HCT116 (cell line): ENCODE data around the gene CCDC61. TPM values are rescaled to one million over a fixed set of nuclear protein-coding genes. Genes with fewer than 3 reads are reported as not detected.

Experiments
- ATAC-seq: fragments of 200-7000 bp; cut with Tn5 transposase; 2 replicates; pipeline ENCODE4 v1.9.1; 2020; ENCODE audit warnings: mild to moderate bottlenecking, moderate library complexity
- BruUV-seq: library from RNA; stranded (reverse); fragments of 400-500 nt; replicated peaks from 2 replicates; lab custom pipeline; 2021; lab: Mats Ljungman, UMichigan
- CTCF ChIA-PET: fragments of 300-600 bp; sonication (Branson Sonifier 250); formaldehyde crosslinking; loops from one replicate; lab custom pipeline; 2021; ENCODE audit warnings: antibody characterized with exemption; lab: Charles Lee
- POLR2A ChIA-PET: fragments of 300-600, 350-600 bp; sonication (Branson Sonifier 250); formaldehyde crosslinking; loops from one replicate; lab custom pipeline; 2021; ENCODE audit warnings: antibody characterized with exemption; lab: Charles Lee
- RAD21 ChIA-PET, 2 experiments: fragments of 300-600 bp; sonication (Branson Sonifier 250); formaldehyde crosslinking; loops; one replicate each; lab custom pipeline; 2023; ENCODE audit warnings: low total read pairs in 2 of 2; ENCODE audit not compliant: uncharacterized antibody in 2 of 2, unreplicated experiment in 2 of 2, low non-redundant PET in 1 of 2; lab: Charles Lee
- DNase-seq: peaks from one replicate; pipeline ENCODE4 v3.0.0-alpha.2; 2010; ENCODE audit warnings: low read depth, low spot score
- H2AFZ ChIP-seq: fragments of 200-600 bp; shearing (Covaris generic), sonication (generic); 2 replicates; pipeline ENCODE4 v1.6.1; 2017; ENCODE audit warnings: low read depth, mixed run types, mixed read lengths, antibody characterized with exemption, low read length; ENCODE audit not compliant: poor library complexity, severe bottlenecking
- H3K27ac ChIP-seq: 2 replicates; pipeline ENCODE4 v1.5.1; 2012; ENCODE audit warnings: low read depth, low read length
- H3K27me3 ChIP-seq: fragments of 200-600 bp; sonication (generic); 2 replicates; pipeline ENCODE4 v1.6.1; 2016; ENCODE audit warnings: mixed run types, low read length, mixed read lengths; ENCODE audit not compliant: insufficient read depth
- H3K36me3 ChIP-seq, 2 experiments: fragments of 200-500 bp in 1 of 2; fragments of 200-600 bp in 1 of 2; sonication (Bioruptor generic) in 1 of 2; sonication (generic) in 1 of 2; 2 replicates each; pipeline versions ENCODE4 v1.5.1 to v1.6.1; 2014 to 2016; ENCODE audit warnings: low read length in 2 of 2, inconsistent platforms in 1 of 2, mixed read lengths in 1 of 2, mixed run types in 1 of 2; ENCODE audit not compliant: insufficient read depth in 2 of 2, control insufficient read depth in 1 of 2
- H3K4me1 ChIP-seq, 2 experiments: fragments of 200-600 bp in 1 of 2; sonication (generic) in 1 of 2; 2 replicates each; pipeline versions ENCODE4 v1.5.1 to v1.6.1; 2012 to 2017; ENCODE audit warnings: low read length in 2 of 2, inconsistent platforms in 1 of 2, mild to moderate bottlenecking in 1 of 2, mixed read lengths in 1 of 2, mixed run types in 1 of 2, moderate library complexity in 1 of 2; ENCODE audit not compliant: insufficient read depth in 2 of 2, control insufficient read depth in 1 of 2
- H3K4me2 ChIP-seq: fragments of 200-600 bp; sonication (generic); 2 replicates; pipeline ENCODE4 v1.6.1; 2017; ENCODE audit warnings: mixed run types, low read length, mixed read lengths
- H3K4me3 ChIP-seq, 2 experiments: fragments of 200-600 bp in 1 of 2; sonication (generic) in 1 of 2; replicated peaks in 1 of 2; 2 replicates each; pipeline ENCODE4 v1.5.1; 2011 to 2016; ENCODE audit warnings: low read length in 2 of 2, control low read depth in 1 of 2, low read depth in 1 of 2, mild to moderate bottlenecking in 1 of 2, mixed read lengths in 1 of 2, mixed run types in 1 of 2
- H3K79me2 ChIP-seq: fragments of 200-600 bp; sonication (generic); 2 replicates; pipeline ENCODE4 v1.6.1; 2017; ENCODE audit warnings: mild to moderate bottlenecking, mixed run types, low read length, moderate library complexity, mixed read lengths; ENCODE audit not compliant: insufficient read depth
- H3K9ac ChIP-seq: fragments of 200-600 bp; sonication (generic); 2 replicates; pipeline ENCODE4 v1.6.1; 2016; ENCODE audit warnings: low read length, mixed read lengths
- H3K9me2 ChIP-seq: fragments of 200-600 bp; sonication (generic), shearing (Covaris generic); 2 replicates; pipeline ENCODE4 v1.6.1; 2017; ENCODE audit warnings: mixed run types, mild to moderate bottlenecking, moderate library complexity; ENCODE audit not compliant: insufficient read depth
- H3K9me3 ChIP-seq, 2 experiments: fragments of 200-500 bp in 1 of 2; fragments of 200-600 bp in 1 of 2; sonication (Bioruptor generic) in 1 of 2; sonication (generic) in 1 of 2; 2 replicates each; pipeline ENCODE4 v1.6.1; 2014 to 2017; ENCODE audit warnings: low read length in 2 of 2, mixed read lengths in 2 of 2, inconsistent platforms in 1 of 2, low read depth in 1 of 2, mild to moderate bottlenecking in 1 of 2, mixed run types in 1 of 2, moderate library complexity in 1 of 2; ENCODE audit not compliant: control insufficient read depth in 1 of 2, insufficient read depth in 1 of 2
- H4K20me1 ChIP-seq: fragments of 200-600 bp; sonication (generic), shearing (Covaris generic); 2 replicates; pipeline ENCODE4 v1.6.1; 2017; ENCODE audit warnings: mixed run types, mild to moderate bottlenecking, moderate library complexity; ENCODE audit not compliant: insufficient read depth
- ATF3 ChIP-seq: IDR thresholded peaks from 2 replicates; pipeline ENCODE4 v1.6.1; 2012
- CEBPB ChIP-seq: IDR thresholded peaks from 2 replicates; pipeline ENCODE4 v1.6.1; 2012; ENCODE audit warnings: low read depth
- EGR1 ChIP-seq: IDR thresholded peaks from 2 replicates; pipeline ENCODE4 v1.6.1; 2012; ENCODE audit warnings: low read depth
- ELF1 ChIP-seq: IDR thresholded peaks from 2 replicates; pipeline ENCODE4 v1.6.1; 2012; ENCODE audit warnings: low read depth, borderline replicate concordance
- EZH2 ChIP-seq: fragments of 200-600 bp; sonication (generic); IDR thresholded peaks from 2 replicates; pipeline ENCODE4 v1.6.1; 2017; ENCODE audit warnings: antibody characterized with exemption, mixed run types
- JUND ChIP-seq: IDR thresholded peaks from 2 replicates; pipeline ENCODE4 v1.6.1; 2012
- MAX ChIP-seq: IDR thresholded peaks from 2 replicates; pipeline ENCODE4 v1.6.1; 2012
- POLR2A ChIP-seq: IDR thresholded peaks from 2 replicates; pipeline ENCODE4 v1.7.0; 2011; ENCODE audit warnings: borderline replicate concordance; ENCODE audit not compliant: insufficient read depth, insufficient read length; ENCODE audit errors: extremely low read depth
- SIN3A ChIP-seq: IDR thresholded peaks from 2 replicates; pipeline ENCODE4 v1.6.1; 2012; ENCODE audit warnings: low read depth
- SP1 ChIP-seq: IDR thresholded peaks from 2 replicates; pipeline ENCODE4 v1.6.1; 2012; ENCODE audit warnings: low read depth
- TCF7L2 ChIP-seq: IDR thresholded peaks from 2 replicates; pipeline ENCODE4 v1.7.0; 2011; ENCODE audit warnings: borderline replicate concordance, inconsistent platforms; ENCODE audit not compliant: insufficient read depth, insufficient read length; ENCODE audit errors: extremely low read depth
- ZFX ChIP-seq: fragments of 450-650 bp; IDR thresholded peaks from 2 replicates; pipeline ENCODE4 v1.6.1; 2017
- intact Hi-C: fragments of 100-400 bp; cut with micrococcal nuclease; formaldehyde crosslinking; loops from 2 replicates; pipeline ENCODE4 v1.10.0; 2022
- total RNA-seq: library from RNA; stranded (reverse); gene quantifications from one replicate; pipeline ENCODE4 v1.2.1, GENCODE V29; 2021; ENCODE audit not compliant: unreplicated experiment

Gene CCDC61
- total RNA-seq, 1 experiment from 2014 or later = 12.2 TPM

DNA sequence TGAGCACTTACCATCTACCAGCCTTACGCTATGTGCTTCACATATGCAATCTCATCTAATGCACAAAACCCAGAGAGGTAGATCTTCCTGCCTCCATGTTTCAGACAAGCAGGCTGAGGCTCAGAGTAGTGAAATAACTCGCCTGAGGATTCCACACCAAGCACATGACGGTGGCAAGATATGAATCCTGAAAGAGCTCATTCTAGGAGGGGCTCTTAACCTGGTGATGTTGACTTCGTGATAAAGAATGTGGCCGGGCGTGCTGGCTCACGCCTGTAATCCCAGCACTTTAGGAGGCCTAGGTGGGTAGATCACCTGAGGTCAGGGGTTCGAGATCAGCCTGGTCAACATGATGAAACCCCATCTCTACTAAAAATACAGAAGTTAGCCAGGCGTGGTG is 26.6 kb upstream of the CCDC61 start:
- Histone ChIP-seq H3K9me2 (no peaks in the 10 kb centered on the region), H3K36me3 (no peaks in the 10 kb centered on the region), H3K9me3 (no peaks in the 10 kb centered on the region), H3K4me1 (peaks cover 0 to 11% of the 10 kb centered on the region in 2 experiments; a peak in 3 of 4 replicates), H3K4me3 (no peak overlapping the region), H3K27ac (no peak overlapping the region), H3K79me2 (no peaks in the 10 kb centered on the region), H2AFZ (no peak overlapping the region), H3K27me3 (no peaks in the 10 kb centered on the region; the same call in 1 of the 2 replicates), H3K4me2 (no peak overlapping the region), H4K20me1 (no peaks in the 10 kb centered on the region), H3K9ac (no peak overlapping the region)
- intact Hi-C loops = no loop called here
- CTCF ChIA-PET = no interaction called here
- POLR2A ChIA-PET = no interaction called here
- TF ChIP-seq EZH2 (no peak), CEBPB (no peak), ZFX (no peak), SIN3A (no peak), MAX (no peak), ELF1 (no peak), ATF3 (no peak), TCF7L2 (no peak), JUND (no peak), EGR1 (no peak), POLR2A (no peak)
- no peak for ATAC-seq
- RAD21 ChIA-PET = no interaction called here
- BruUV-seq = no TSS peak
- no peak for DNase-seq

DNA sequence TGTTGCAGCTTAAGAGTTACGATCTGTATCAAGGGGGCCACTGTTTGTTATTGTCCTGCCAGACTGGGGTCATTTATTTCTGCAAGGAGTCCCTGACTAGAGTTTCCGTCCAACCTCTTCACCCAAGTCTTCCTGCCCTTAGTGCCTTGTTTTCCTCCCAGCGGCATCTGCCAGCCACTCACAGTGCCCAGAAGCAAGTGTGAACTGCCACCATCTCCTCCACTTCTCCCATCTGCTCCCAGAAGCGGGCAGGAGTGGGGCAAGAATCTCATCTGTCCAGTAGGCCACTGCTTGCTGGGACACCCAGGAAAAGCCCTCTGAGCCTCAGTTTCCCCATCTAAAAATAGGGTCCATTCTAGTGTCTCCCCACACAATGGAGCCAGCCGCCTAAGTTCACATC is 25.6 kb upstream of the CCDC61 start:
- DNase-seq = no peak
- Histone ChIP-seq H3K27ac (no peak overlapping the region), H3K27me3 (no peaks in the 10 kb centered on the region; the same call in 1 of the 2 replicates), H3K79me2 (no peaks in the 10 kb centered on the region), H3K36me3 (no peaks in the 10 kb centered on the region), H3K4me2 (no peak overlapping the region), H3K4me3 (no peak overlapping the region), H2AFZ (no peak overlapping the region), H3K4me1 (peaks cover 0 to 18% of the 10 kb centered on the region in 2 experiments; a peak in 3 of 4 replicates), H3K9me3 (no peaks in the 10 kb centered on the region), H3K9ac (no peak overlapping the region), H4K20me1 (no peaks in the 10 kb centered on the region), H3K9me2 (no peaks in the 10 kb centered on the region)
- CTCF ChIA-PET = no interaction called here
- ATAC-seq = no peak
- RAD21 ChIA-PET = no interaction called here
- TF ChIP-seq SP1 = no peak
- POLR2A ChIA-PET = no interaction called here
- no TSS peak for BruUV-seq
- intact Hi-C loops = no loop called here
